ENCODE data around the gene CEP70.
"Not testable (repeated sequence)": the region's sequence is repeated elsewhere in the genome, so short reads cannot be mapped to it uniquely, and the experiment has no call there.

The CEP70 gene

DNA sequence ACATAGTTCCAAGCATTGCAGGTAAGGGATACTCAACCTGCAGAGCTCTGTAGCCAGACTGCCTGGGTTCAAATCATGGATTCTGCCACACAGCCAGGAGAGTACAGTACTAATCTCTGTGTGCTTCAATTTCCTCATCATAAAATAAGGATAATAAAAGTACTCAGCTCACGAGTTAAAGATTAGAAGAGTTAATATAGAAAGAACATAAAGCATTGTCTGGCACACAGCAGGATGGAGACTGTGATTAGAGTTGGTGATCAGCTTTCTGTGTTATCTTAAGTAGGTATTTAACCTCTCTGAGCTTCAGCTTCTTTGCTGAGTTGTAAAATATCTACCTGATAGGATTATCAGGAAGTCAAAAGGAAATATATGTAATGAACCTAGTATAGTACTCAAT lies 2.7 kb downstream of the CEP70 start:
- no peak for DNase-seq (ENCODE audit: low spot score)

DNA sequence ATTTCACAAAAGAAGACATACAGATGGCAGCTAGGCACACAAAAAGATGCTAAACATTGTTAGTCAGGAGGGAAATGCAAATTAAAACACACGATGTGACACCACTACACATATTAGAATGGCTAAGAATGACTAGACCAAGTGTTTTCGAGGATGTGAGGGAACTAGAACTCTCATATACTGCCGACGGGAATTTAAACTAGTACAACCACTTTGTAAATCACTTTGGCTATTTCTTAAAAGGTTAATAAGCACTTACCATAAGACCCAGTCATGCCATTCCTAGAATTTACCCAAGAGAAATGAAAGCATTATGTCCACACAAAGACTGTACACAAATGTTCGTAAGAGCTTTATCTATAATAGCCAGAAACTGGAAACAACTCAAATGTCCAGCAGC lies 5.6 kb downstream of the CEP70 start:
- DNase-seq (ENCODE audit: low spot score), result no peak

DNA sequence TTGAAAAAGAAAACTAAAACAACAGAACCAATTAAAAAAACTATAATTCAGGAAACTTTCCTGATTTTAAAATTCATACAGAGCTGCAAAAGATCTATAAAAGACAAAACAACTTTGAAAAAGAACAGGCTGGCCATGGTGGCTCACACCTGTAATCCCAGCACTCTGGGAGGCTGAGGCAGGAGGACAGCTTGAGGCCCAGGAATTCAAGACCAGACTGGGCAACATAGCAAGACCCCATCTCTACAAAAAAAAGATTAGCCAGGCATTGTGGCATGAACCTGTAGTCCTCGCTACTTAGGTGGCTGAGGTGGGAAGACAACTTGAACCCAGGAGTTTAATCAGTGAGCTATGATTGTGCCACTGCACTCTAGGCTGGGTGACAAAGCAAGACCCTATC lies 6.7 kb downstream of the CEP70 start:
- no peak for DNase-seq (ENCODE audit: low spot score)

DNA sequence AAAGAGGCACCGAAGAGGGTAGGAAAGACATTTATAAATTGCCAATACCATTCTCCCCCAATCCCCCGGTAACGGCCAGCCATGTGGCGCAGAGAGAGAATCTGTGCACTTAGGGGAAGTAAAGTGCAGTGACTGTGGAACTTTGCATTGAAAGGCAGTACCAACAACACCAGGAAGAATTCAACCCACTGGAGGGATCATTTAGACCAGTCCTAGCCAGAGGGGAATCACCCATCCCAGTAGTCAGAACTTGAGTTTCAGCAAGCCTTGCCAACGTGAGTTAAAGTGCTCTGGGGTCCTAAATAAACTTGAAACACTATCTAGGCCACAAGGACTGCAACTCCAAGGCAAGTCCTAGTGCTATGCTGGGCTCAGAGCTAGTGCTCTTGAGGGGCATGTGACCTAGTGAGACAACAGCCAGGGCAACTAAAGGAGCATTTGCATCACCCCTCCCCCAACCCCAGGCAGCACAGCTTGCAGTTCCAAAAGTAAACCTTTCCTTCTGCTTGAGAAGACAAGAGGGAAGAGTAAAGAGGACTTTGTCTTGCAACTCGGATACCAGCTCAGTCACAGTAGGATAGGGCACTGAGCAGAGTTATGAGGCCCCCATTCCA lies 15.0 kb downstream of the CEP70 start:
- no peak for DNase-seq (ENCODE audit: low spot score)

DNA sequence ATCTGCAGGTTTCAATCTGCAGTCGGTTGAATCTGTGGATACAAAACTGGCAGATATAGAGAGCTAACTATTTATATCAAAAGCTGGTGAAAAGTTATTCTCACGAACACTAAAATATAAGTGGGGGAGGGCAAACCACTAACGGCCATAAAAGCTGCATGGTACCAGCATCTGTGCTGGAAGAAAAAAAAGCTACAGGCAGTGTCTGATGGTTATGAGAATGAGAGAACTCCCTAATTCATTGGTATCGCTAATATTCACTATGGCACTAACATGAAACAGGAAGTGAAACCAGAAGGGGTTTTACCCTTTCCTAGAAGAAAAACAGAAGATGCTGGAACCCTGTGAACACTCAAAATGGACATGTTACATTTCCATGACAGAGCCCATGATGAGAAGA lies 15.9 kb downstream of the CEP70 start:
- DNase-seq (ENCODE audit: low spot score), result no peak

- DNase-seq (ENCODE audit: low spot score), result no peak
Observed at GRCh38 chr3:138573138-138573537, 20.9 kb downstream of the CEP70 start.

DNA sequence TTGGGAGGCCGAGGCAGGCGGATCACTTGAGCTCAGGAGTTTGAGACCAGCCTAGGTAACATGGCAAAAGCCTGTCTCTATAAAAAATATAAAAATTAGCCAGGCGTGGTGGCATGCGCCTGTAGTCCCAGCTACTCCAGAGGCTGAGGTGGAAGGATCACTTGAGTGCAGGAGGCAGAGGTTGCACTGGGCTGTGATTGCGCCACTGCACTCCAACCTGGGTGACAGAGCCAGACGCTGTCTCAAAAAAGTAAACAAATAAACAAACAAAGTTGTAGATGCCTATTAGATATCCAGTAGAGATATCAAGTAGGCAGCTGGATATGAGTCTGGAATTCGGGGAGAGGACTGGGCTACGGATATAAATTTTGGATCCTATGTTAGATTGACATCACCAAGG lies 24.4 kb downstream of the CEP70 start:
- not testable (repeated sequence) for DNase-seq (ENCODE audit: low spot score)

- no peak for DNase-seq (ENCODE audit: low spot score)
Observed at GRCh38 chr3:138569090-138569489, 25.0 kb downstream of the CEP70 start.

- peak; percentile 20 for DNase-seq (ENCODE audit: low spot score)
Observed at GRCh38 chr3:138567403-138567802, 26.7 kb downstream of the CEP70 start.

DNA sequence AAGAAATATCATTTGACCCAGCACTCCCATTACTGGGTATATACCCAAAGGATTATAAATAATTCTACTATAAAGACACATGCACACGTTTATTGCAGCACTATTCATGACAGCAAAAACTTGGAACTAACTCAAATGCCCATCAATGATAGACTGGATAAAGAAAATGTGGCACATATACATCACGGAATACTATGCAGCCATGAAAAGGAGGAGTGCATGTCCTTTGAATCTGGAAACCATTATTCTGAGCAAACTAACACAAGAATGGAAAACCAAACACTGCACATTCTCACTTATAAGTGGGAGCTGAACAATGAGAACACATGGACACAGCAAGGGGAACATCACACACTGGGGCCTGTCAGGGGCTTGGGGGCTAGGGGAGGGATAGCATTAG lies 27.8 kb downstream of the CEP70 start:
- not testable (repeated sequence) for DNase-seq (ENCODE audit: low spot score)

- not testable (repeated sequence) for DNase-seq (ENCODE audit: low spot score)
Observed at GRCh38 chr3:138562902-138563301, 31.2 kb downstream of the CEP70 start.

DNA sequence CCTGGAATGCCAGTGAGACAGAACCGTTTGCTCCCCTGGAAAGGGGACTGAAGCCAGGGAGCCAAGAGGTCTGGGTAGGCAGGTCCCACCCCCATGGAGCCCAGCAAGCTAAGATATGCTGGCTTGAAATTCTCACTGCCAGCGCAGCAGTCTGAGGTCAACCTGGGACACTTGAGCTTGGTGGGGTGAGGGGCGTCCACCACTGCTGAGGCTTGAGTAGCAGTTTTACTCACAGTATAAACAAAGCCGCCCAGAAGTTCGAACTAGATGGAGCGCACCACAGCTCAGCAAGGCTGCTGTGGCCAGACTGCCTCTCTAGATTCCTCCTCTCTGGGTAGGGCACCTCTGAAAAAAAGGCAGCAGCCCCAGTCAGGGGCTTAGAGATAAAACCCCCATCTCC lies 33.6 kb downstream of the CEP70 start:
- DNase-seq (ENCODE audit: low spot score), result no peak

- no peak for DNase-seq (ENCODE audit: low spot score)
Observed at GRCh38 chr3:138559134-138559533, 34.9 kb downstream of the CEP70 start.

GRCh38 chr3:138554775-138555174 lies 39.3 kb downstream of the CEP70 start:
- not testable (repeated sequence) for DNase-seq (ENCODE audit: low spot score)

DNA sequence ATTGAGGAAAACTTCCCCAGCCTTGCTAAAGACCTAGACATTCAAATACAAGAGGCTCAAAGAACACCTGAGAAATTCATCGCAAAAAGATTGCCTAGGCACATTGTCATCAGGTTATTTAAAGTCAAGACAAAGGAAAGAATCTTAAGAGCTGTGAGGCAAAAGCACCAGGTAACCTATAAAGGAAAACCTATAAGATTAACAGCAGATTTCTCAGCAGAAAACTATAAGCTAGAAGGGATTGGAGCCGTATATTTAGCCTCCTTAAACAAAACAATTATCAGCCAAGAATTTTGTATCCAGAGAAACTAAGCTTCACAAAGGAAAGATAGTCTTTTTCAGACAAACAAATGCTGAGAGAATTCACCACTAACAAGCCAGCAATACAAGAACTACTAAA lies 43.1 kb downstream of the CEP70 start:
- not testable (repeated sequence) for DNase-seq (ENCODE audit: low spot score)

- DNase-seq (ENCODE audit: low spot score), result no peak
Observed at GRCh38 chr3:138549179-138549977, 44.7 kb downstream of the CEP70 start.

GRCh38 chr3:138547342-138547975 lies 46.6 kb downstream of the CEP70 start:
- DNase-seq (ENCODE audit: low spot score), result no peak

DNA sequence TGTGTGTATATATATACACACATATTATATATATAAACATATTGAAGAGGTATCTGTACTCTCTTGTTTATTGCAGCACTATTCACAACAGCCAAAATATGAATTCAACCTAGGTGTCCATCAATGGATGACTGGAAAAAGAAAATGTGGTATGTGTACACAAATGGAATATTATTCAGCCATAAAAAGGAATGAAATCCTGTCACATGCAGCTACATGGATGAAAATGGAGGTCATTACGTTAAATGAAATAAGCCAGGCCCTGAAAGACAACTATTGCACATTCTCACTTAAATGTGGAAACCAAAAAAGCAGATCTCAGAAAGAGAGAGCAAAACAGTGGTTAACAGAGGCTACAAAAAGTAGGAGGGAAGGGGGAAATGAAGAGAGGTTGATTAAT lies 49.5 kb downstream of the CEP70 start:
- no peak for DNase-seq (ENCODE audit: low spot score)

DNA sequence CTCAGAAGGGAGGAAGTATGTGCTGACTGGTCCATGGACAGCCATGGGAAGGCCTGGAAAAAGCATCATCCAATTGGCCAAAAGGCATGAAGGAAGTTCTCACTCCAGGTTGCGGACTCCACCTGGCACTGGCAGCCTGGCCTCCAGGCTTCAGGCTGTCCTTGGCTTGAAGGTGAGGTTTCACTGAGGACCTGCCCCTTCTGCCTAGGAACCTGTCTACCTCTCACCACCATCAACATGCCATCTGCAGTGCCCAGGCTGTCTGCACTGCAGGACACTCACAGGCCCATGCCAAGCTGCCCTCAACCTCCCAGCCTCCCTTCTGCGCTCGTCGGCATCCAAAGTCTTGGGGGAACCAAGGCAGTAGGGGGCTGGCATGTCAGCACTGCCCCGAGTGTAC lies 51.1 kb downstream of the CEP70 start:
- DNase-seq (ENCODE audit: low spot score), result no peak

GRCh38 chr3:138539352-138539751 lies 54.7 kb downstream of the CEP70 start:
- no peak for DNase-seq (ENCODE audit: low spot score)

GRCh38 chr3:138521445-138521844 lies 72.6 kb downstream of the CEP70 start:
- DNase-seq (ENCODE audit: low spot score), result not testable (repeated sequence)

DNA sequence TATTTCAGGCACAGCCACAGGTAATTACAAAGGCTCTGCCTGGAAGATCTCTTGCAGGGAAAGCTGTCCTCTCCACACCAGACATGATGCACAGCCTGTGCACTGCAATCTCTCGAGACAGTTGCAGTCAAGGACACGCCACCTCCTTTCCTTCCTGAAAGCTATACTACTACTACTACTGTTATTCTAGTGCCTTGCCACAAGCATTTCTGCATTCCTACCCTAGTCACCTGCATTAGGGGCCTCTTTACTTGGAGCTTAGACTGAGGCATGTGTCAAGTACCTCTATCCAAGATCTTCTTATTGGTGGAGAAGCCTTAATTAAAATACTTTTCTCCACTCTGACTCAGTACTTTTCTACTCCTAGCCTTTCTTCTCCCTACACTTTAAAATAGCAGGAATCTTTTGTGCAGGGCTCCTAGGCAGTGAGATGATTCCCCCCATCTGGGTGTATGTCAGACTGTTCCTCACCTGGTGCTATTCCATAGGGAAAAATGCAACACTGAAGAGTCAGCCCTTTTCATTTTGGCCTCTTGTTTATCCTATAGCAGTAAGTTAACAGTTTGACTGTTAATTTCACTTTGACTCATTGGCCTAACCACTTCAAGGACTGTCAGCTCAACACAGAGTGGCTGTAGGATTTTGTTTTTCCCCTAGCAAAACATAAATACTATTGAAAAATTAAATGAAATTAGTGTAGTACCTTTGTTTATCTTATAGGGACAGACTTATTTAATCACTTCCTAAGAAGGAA lies 80.8 kb downstream of the CEP70 start:
- DNase-seq (ENCODE audit: low spot score), result no peak

DNA sequence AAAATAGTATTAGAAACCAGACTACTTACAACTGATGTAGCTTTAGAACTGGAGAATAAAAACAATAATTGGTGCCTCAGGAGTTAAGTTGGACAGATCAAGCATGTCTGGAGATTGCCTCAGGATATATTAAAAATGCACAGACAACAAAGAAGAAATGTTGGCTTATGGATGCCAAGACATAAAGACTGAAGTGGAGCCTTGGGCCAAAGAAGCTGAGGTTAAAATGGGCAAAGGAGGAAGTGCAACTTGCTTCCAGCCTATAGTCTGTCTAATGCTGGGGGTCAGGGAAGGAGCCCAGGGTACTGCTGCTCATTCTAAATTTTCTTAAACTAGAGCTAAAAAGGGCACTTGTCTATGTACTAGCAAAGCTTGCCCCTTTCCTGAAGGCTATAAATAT lies 82.1 kb downstream of the CEP70 start:
- no peak for DNase-seq (ENCODE audit: low spot score)
